ENCODE results near the gene C12orf43. TPM values are rescaled to one million over a fixed set of nuclear protein-coding genes. Genes with fewer than 3 reads are reported as not detected.
A peak's percentile ranks its signal among the peaks of the same experiment; 100 is the strongest.

C12orf43 gene
- total and polyA plus RNA-seq, 3 experiments from 2014 or later: 24.9 to 40.3 (median 38.1) TPM

- Mint-ChIP-seq H3K27me3 (no peaks in the 10 kb centered on the region), H3K36me3 (peaks cover 4 to 64% (median 19%) of the 10 kb centered on the region in 3 donors), H3K4me1 (peaks cover 0 to 3% (median 0%) of the 10 kb centered on the region in 3 donors), H3K4me3 (no peak overlapping the region), H3K27ac (no peak overlapping the region), H3K9me3 (no peaks in the 10 kb centered on the region)
- no peak for DNase-seq
- CTCF ChIA-PET: interaction anchor here (0.6 to 5.4 kb wide), 3 partner anchors 32 to 57 kb away, joined by 3 to 36 read pairs (median 3); no protein-coding TSS in a partner anchor
- H3K9me3 ChIP-seq (ENCODE audit: low read length): no peaks in the 10 kb centered on the region
- H3K4me1 ChIP-seq (ENCODE audit: insufficient read depth, low read length): no peaks in the 10 kb centered on the region
- H3K36me3 ChIP-seq (ENCODE audit: insufficient read depth, low read length): peaks cover 4% of the 10 kb centered on the region
- POLR2A ChIA-PET: interaction anchor here (0.6 kb wide), 1 partner anchor 49 kb away, joined by 3 read pairs; no protein-coding TSS in a partner anchor
- H3K27ac ChIP-seq (ENCODE audit: low read depth, low read length): no peak overlapping the region
- H3K4me3 ChIP-seq (ENCODE audit: low read length): no peak overlapping the region
- no peaks in the 10 kb centered on the region for H3K27me3 ChIP-seq (ENCODE audit: insufficient read depth, low read length, poor library complexity, severe bottlenecking)
These were observed 12.6 kb downstream of the C12orf43 start for GRCh38 chr12:121003650-121004049.

GRCh38 chr12:121001841-121002483 lies 14.3 kb downstream of the C12orf43 start:
- Histone ChIP-seq H3K9me3 (ENCODE audit: low read length) (no peaks in the 10 kb centered on the region), H3K4me3 (ENCODE audit: low read length) (no peak overlapping the region), H3K27ac (ENCODE audit: low read depth, low read length) (no peak overlapping the region), H3K4me1 (ENCODE audit: insufficient read depth, low read length) (no peaks in the 10 kb centered on the region), H3K36me3 (ENCODE audit: insufficient read depth, low read length) (no peaks in the 10 kb centered on the region), H3K27me3 (ENCODE audit: insufficient read depth, low read length, poor library complexity, severe bottlenecking) (no peaks in the 10 kb centered on the region)
- DNase-seq: no peak
- ChIA-PET CTCF (interaction anchor here (0.7 to 1.6 kb wide), 2 partner anchors 58 to 94 kb away, joined by 3 to 6 read pairs; no protein-coding TSS in a partner anchor), POLR2A (no interaction called here)
- Mint-ChIP-seq H3K9me3 (no peaks in the 10 kb centered on the region), H3K27ac (peak overlapping the region in 2 of 8 donors; percentile 66 to 73), H3K4me3 (no peak overlapping the region), H3K36me3 (peaks cover 4 to 48% (median 17%) of the 10 kb centered on the region in 3 donors), H3K4me1 (peaks cover 0 to 3% (median 0%) of the 10 kb centered on the region in 3 donors), H3K27me3 (no peaks in the 10 kb centered on the region)

GRCh38 chr12:121001060-121001459 lies 15.2 kb downstream of the C12orf43 start:
- H3K4me3 Mint-ChIP-seq: no peak overlapping the region
- Histone ChIP-seq H3K4me1 (ENCODE audit: insufficient read depth, low read length) (no peaks in the 10 kb centered on the region), H3K36me3 (ENCODE audit: insufficient read depth, low read length) (no peaks in the 10 kb centered on the region), H3K4me3 (ENCODE audit: low read length) (no peak overlapping the region), H3K27ac (ENCODE audit: low read depth, low read length) (no peak overlapping the region), H3K9me3 (ENCODE audit: low read length) (no peaks in the 10 kb centered on the region), H3K27me3 (ENCODE audit: insufficient read depth, low read length, poor library complexity, severe bottlenecking) (no peaks in the 10 kb centered on the region)
- CTCF ChIA-PET: interaction anchor here (1.6 kb wide), 1 partner anchor 95 kb away, joined by 6 read pairs; no protein-coding TSS in a partner anchor
- H3K27me3 Mint-ChIP-seq: no peaks in the 10 kb centered on the region
- no peak overlapping the region for H3K27ac Mint-ChIP-seq
- H3K9me3 Mint-ChIP-seq: no peaks in the 10 kb centered on the region
- POLR2A ChIA-PET: no interaction called here
- DNase-seq: no peak
- H3K36me3 Mint-ChIP-seq: peaks cover 4 to 40% (median 14%) of the 10 kb centered on the region in 3 donors
- peaks cover 0 to 3% (median 0%) of the 10 kb centered on the region in 3 donors for H3K4me1 Mint-ChIP-seq

DNA sequence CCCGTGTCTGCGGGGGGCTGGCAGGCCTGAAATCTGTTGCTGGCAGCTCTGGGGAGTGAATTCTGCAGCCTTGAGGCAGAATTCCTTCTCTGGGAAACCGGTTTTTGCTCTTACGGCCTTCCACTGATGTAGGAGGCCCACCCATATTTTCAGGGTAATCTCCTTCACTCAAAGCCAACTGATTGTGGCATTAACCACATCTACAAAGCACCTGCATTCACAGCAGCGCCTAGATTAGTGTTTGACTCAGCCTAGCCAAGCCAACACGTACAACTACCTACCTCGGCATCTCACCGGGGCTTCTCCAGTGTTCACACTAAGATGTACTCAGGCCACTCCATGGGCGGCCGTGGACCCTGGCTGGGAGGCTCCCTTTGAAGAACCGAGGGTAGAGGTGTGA lies 15.8 kb downstream of the C12orf43 start:
- POLR2A ChIA-PET: no interaction called here
- Histone ChIP-seq H3K9me3 (ENCODE audit: low read length) (no peaks in the 10 kb centered on the region), H3K4me1 (ENCODE audit: insufficient read depth, low read length) (no peaks in the 10 kb centered on the region), H3K27me3 (ENCODE audit: insufficient read depth, low read length, poor library complexity, severe bottlenecking) (no peaks in the 10 kb centered on the region), H3K27ac (ENCODE audit: low read depth, low read length) (no peak overlapping the region), H3K4me3 (ENCODE audit: low read length) (no peak overlapping the region), H3K36me3 (ENCODE audit: insufficient read depth, low read length) (no peaks in the 10 kb centered on the region)
- Mint-ChIP-seq H3K36me3 (peaks cover 3 to 37% (median 14%) of the 10 kb centered on the region in 3 donors), H3K9me3 (no peaks in the 10 kb centered on the region), H3K4me3 (no peak overlapping the region), H3K27me3 (peaks cover 0 to 4% of the 10 kb centered on the region in 2 donors), H3K27ac (no peak overlapping the region), H3K4me1 (peaks cover 0 to 3% (median 0%) of the 10 kb centered on the region in 3 donors)
- CTCF ChIA-PET: no interaction called here
- no peak for DNase-seq

DNA sequence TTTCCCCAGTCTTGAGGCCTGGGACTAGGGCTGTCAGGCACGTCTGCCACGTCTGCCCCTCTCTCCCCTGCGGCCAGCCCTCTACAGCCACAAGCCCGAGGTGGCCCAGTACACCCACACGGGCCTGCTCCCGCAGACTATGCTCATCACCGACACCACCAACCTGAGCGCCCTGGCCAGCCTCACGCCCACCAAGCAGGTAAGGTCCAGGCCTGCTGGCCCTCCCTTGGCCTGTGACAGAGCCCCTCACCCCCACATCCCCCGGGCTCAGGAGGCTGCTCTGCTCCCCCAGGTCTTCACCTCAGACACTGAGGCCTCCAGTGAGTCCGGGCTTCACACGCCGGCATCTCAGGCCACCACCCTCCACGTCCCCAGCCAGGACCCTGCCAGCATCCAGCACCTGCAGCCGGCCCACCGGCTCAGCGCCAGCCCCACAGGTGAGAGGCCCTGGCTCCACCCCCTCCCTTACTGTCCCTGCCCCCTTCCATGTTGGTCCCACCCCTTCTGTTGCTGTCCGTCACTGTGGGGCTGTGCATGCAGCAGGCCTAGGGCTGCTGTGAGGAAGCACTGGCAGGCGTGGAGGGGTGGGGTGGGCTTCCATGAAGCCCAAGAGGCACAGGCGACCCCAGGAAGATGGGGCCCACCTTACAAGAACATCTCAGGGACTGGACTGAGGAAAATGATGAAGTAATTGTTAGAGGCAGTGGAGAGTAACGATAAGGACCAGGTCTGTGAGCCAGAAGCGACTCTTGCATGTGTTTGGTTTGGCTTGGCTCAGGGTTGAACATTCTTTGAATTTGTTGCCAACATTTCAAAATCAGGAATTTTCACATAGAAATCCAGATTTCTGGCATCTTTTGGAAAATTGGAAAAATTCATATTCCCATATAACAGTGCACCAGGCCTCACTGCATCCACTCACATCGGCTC lies 16.8 kb downstream of the C12orf43 start:
- CTCF ChIA-PET: no interaction called here

GRCh38 chr12:120998435-120998834 lies 17.9 kb downstream of the C12orf43 start:
- H3K36me3 ChIP-seq (ENCODE audit: insufficient read depth, low read length): no peaks in the 10 kb centered on the region
- H3K27me3 ChIP-seq (ENCODE audit: insufficient read depth, low read length, poor library complexity, severe bottlenecking): no peaks in the 10 kb centered on the region
- Mint-ChIP-seq H3K27ac (peak overlapping the region in 2 of 8 donors; percentile 26 to 47), H3K27me3 (peaks cover 1 to 16% of the 10 kb centered on the region in 2 donors), H3K4me1 (no peaks in the 10 kb centered on the region), H3K9me3 (no peaks in the 10 kb centered on the region), H3K4me3 (no peak overlapping the region), H3K36me3 (peaks cover 0 to 17% (median 3%) of the 10 kb centered on the region in 3 donors)
- ChIA-PET POLR2A (interaction anchor here (0.7 kb wide), 1 partner anchor 163 kb away, joined by 6 read pairs; no protein-coding TSS in a partner anchor), CTCF (no interaction called here)
- H3K4me3 ChIP-seq (ENCODE audit: low read length): no peak overlapping the region
- DNase-seq: no peak
- H3K27ac ChIP-seq (ENCODE audit: low read depth, low read length): no peak overlapping the region
- no peaks in the 10 kb centered on the region for H3K4me1 ChIP-seq (ENCODE audit: insufficient read depth, low read length)
- H3K9me3 ChIP-seq (ENCODE audit: low read length): no peaks in the 10 kb centered on the region

More for the DNA sequence above, 16.8 kb downstream of the C12orf43 start:
- Histone ChIP-seq H3K4me1 (ENCODE audit: insufficient read depth, low read length) (no peaks in the 10 kb centered on the region), H3K4me3 (ENCODE audit: low read length) (no peak overlapping the region), H3K27ac (ENCODE audit: low read depth, low read length) (no peak overlapping the region), H3K27me3 (ENCODE audit: insufficient read depth, low read length, poor library complexity, severe bottlenecking) (no peaks in the 10 kb centered on the region), H3K36me3 (ENCODE audit: insufficient read depth, low read length) (no peaks in the 10 kb centered on the region), H3K9me3 (ENCODE audit: low read length) (no peaks in the 10 kb centered on the region)
- Mint-ChIP-seq H3K27me3 (peaks cover 1 to 14% of the 10 kb centered on the region in 2 donors), H3K27ac (peak overlapping the region in 3 of 8 donors; percentile 11 to 66 (median 45)), H3K36me3 (peaks cover 0 to 27% (median 7%) of the 10 kb centered on the region in 3 donors), H3K9me3 (no peaks in the 10 kb centered on the region), H3K4me1 (no peaks in the 10 kb centered on the region), H3K4me3 (no peak overlapping the region)
- POLR2A ChIA-PET: no interaction called here
- DNase-seq: no peak

- POLR2A ChIA-PET: no interaction called here
- H3K9me3 Mint-ChIP-seq: no peaks in the 10 kb centered on the region
- CTCF ChIA-PET: no interaction called here
These were observed 18.8 kb downstream of the C12orf43 start for GRCh38 chr12:120997448-120997847.

More at GRCh38 chr12:120997448-120997847, 18.8 kb downstream of the C12orf43 start:
- Mint-ChIP-seq H3K27ac (no peak overlapping the region), H3K4me3 (no peak overlapping the region), H3K36me3 (peaks cover 0 to 10% (median 4%) of the 10 kb centered on the region in 3 donors), H3K27me3 (peaks cover 1 to 16% of the 10 kb centered on the region in 2 donors), H3K4me1 (no peaks in the 10 kb centered on the region)
- no peaks in the 10 kb centered on the region for H3K9me3 ChIP-seq (ENCODE audit: low read length)
- no peaks in the 10 kb centered on the region for H3K27me3 ChIP-seq (ENCODE audit: insufficient read depth, low read length, poor library complexity, severe bottlenecking)
- no peak overlapping the region for H3K4me3 ChIP-seq (ENCODE audit: low read length)
- no peaks in the 10 kb centered on the region for H3K36me3 ChIP-seq (ENCODE audit: insufficient read depth, low read length)
- no peak overlapping the region for H3K27ac ChIP-seq (ENCODE audit: low read depth, low read length)
- H3K4me1 ChIP-seq (ENCODE audit: insufficient read depth, low read length): no peaks in the 10 kb centered on the region
- no peak for DNase-seq

All from CD8-positive, alpha-beta memory T cell (primary cell).